Ascending aorta (tissue), 2 donors: ENCODE measurements around the gene ASIC3. TPM values are rescaled to one million over a fixed set of nuclear protein-coding genes. Genes with fewer than 3 reads are reported as not detected.
A peak's percentile ranks its signal among the peaks of the same experiment; 100 is the strongest.
"Not testable (repeated sequence)": the region's sequence is repeated elsewhere in the genome, so short reads cannot be mapped to it uniquely, and the experiment has no call there.

Experiments used
- DNase-seq, 2 donors: peaks; one replicate each; pipeline ENCODE4 v3.0.0-alpha.2; 2019; ENCODE audit warnings: low spot score in 2 of 2
- H3K27ac ChIP-seq, 2 donors: fragments of 200-600 bp; sonication (generic); one replicate each; pipeline ENCODE4 v1.5.1; 2016 to 2017; ENCODE audit warnings: mild to moderate bottlenecking in 1 of 2
- H3K27me3 ChIP-seq: fragments of 200-600 bp; sonication (generic); one replicate; pipeline ENCODE4 v1.5.1; 2017
- H3K36me3 ChIP-seq, 2 donors: fragments of 200-600 bp; sonication (generic); one replicate each; pipeline ENCODE4 v1.5.1; 2016
- H3K4me1 ChIP-seq, 2 donors: fragments of 200-600 bp; sonication (generic); one replicate each; pipeline ENCODE4 v1.5.1; 2016 to 2017; ENCODE audit warnings: mild to moderate bottlenecking in 1 of 2
- H3K4me3 ChIP-seq, 2 donors: fragments of 200-600 bp; sonication (generic); one replicate each; pipeline ENCODE4 v1.5.1; 2016 to 2017; ENCODE audit warnings: mild to moderate bottlenecking in 1 of 2
- H3K9me3 ChIP-seq, 2 donors: fragments of 200-600 bp; sonication (generic); one replicate each; pipeline ENCODE4 v1.5.1; 2016
- intact Hi-C: fragments of 100-400 bp; cut with DNase I; formaldehyde crosslinking; loops from one replicate; pipeline ENCODE4 v1.15.1; 2023
- total RNA-seq: library from RNA; depleted of rRNA; stranded (reverse); fragments of >200 nt; gene quantifications from one replicate; pipeline ENCODE4 v1.1.0, GENCODE V29; 2016
- TF ChIP-seq, protein P1 (sequence below), 3 experiments: fragments of 200-600 bp in 2 of 3; fragments of 450-650 bp in 1 of 3; sonication (generic) in 2 of 3; IDR thresholded peaks; one replicate each; pipeline ENCODE4 v1.5.1; 2016 to 2019; ENCODE audit warnings: antibody characterized with exemption in 3 of 3, mild to moderate bottlenecking in 1 of 3, moderate library complexity in 1 of 3

The ASIC3 gene
- total RNA-seq, 1 donor from 2014 or later: not detected

DNA sequence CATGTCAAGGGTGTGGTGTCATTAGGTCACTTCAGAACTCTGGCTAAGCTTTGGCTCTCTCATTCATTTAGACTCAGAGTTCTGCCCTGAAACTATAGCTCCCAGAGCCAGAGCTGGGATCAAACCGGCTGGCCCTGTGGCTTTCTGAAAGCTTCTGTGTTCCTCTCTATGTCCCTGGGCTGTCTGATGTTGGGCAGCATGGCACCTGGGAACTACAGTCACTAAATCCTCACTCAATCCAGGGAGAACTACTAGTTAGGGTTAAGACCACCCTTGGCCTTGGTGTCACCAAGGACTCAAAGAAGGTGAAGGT, 37.3 kb upstream of the ASIC3 start:
- TF ChIP-seq, protein P1, sequence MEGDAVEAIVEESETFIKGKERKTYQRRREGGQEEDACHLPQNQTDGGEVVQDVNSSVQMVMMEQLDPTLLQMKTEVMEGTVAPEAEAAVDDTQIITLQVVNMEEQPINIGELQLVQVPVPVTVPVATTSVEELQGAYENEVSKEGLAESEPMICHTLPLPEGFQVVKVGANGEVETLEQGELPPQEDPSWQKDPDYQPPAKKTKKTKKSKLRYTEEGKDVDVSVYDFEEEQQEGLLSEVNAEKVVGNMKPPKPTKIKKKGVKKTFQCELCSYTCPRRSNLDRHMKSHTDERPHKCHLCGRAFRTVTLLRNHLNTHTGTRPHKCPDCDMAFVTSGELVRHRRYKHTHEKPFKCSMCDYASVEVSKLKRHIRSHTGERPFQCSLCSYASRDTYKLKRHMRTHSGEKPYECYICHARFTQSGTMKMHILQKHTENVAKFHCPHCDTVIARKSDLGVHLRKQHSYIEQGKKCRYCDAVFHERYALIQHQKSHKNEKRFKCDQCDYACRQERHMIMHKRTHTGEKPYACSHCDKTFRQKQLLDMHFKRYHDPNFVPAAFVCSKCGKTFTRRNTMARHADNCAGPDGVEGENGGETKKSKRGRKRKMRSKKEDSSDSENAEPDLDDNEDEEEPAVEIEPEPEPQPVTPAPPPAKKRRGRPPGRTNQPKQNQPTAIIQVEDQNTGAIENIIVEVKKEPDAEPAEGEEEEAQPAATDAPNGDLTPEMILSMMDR (IDR thresholded peaks at IDR 0.05): no peak
- H3K4me3 ChIP-seq: no peak overlapping the region
- intact Hi-C loops: loop anchor here (5.0 kb wide), 1 partner anchor 101 kb away; no protein-coding TSS in a partner anchor
- H3K27me3 ChIP-seq: peaks cover 8% of the 10 kb centered on the region
- H3K4me1 ChIP-seq: peaks cover 5 to 9% of the 10 kb centered on the region in 2 donors
- no peak overlapping the region for H3K27ac ChIP-seq
- H3K9me3 ChIP-seq: no peaks in the 10 kb centered on the region
- no peak for DNase-seq
- no peaks in the 10 kb centered on the region for H3K36me3 ChIP-seq

GRCh38 chr7:151011616-151012015, 36.7 kb upstream of the ASIC3 start:
- DNase-seq, H3K4me1 ChIP-seq, H3K36me3 ChIP-seq, H3K9me3 ChIP-seq, H3K27ac ChIP-seq, H3K27me3 ChIP-seq, H3K4me3 ChIP-seq: not testable (repeated sequence)
- intact Hi-C loops: loop anchor here (5.0 kb wide), 1 partner anchor 101 kb away; no protein-coding TSS in a partner anchor

DNA sequence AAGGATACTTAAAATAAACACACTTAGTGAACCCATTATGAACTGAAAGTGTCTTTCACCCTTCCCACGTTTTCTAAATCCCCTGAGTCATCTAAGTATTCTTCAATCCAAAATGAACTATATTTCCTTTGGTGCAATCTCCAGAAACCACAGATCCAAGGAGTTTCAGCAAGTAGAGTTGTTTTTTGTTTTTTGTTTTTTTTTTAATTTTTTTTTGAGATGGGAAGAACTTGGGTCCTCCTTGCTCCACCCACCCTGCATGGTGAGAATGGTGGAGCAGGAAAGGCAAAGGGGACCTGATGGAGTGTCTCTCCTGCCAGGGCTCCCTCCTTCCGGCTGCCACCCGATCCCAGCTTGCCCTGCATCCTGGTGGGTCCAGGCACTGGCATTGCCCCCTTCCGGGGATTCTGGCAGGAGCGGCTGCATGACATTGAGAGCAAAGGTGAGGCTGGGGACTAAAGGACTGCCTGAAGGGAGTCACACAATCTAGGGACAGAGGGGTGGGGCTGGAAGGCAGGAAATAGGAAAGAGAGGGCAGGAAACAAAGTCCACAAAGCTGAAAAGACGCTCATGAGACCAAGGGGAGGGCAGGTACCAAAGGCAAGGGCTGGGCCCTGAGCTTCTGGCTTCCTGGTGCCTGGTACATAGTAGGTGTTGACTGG, 36.2 kb upstream of the ASIC3 start:
- TF ChIP-seq, protein P1 (IDR thresholded peaks at IDR 0.05): no peak
- Histone ChIP-seq H3K4me3 (no peak overlapping the region), H3K4me1 (peaks cover 5 to 9% of the 10 kb centered on the region in 2 donors), H3K27ac (no peak overlapping the region), H3K9me3 (no peaks in the 10 kb centered on the region), H3K27me3 (peaks cover 8% of the 10 kb centered on the region), H3K36me3 (no peaks in the 10 kb centered on the region)
- DNase-seq: no peak
- intact Hi-C loops: loop anchor here (5.0 kb wide), 1 partner anchor 100 kb away; no protein-coding TSS in a partner anchor

DNA sequence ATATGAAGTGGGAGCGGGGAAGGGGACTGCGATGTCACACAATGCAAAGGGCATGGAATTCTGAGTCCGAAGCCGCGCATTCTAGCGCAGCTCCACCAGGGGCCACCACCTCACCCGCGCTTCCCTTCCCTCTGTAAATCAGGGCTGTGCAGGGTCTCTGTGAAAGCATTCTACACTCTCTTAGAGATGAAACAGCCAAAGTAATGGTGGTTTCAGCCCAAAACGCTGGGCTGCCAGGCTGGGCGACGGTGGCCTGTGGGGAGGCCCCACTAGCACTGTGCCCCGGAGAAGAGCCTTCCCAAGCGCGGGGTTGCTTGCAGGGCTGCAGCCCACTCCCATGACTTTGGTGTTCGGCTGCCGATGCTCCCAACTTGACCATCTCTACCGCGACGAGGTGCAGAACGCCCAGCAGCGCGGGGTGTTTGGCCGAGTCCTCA, 35.4 kb upstream of the ASIC3 start:
- no peaks in the 10 kb centered on the region for H3K36me3 ChIP-seq
- H3K27ac ChIP-seq: no peak overlapping the region
- intact Hi-C loops: loop anchor here (5.0 kb wide), 1 partner anchor 99 kb away; no protein-coding TSS in a partner anchor
- no peaks in the 10 kb centered on the region for H3K9me3 ChIP-seq
- peaks cover 14% of the 10 kb centered on the region for H3K27me3 ChIP-seq
- peak overlapping the region in 1 of 2 donors; percentile 46 for H3K4me3 ChIP-seq
- no peak for DNase-seq
- peaks cover 6 to 11% of the 10 kb centered on the region in 2 donors for H3K4me1 ChIP-seq
- TF ChIP-seq, protein P1 (IDR thresholded peaks at IDR 0.05): peak in 2 of 3 experiments; percentile 23 to 40

DNA sequence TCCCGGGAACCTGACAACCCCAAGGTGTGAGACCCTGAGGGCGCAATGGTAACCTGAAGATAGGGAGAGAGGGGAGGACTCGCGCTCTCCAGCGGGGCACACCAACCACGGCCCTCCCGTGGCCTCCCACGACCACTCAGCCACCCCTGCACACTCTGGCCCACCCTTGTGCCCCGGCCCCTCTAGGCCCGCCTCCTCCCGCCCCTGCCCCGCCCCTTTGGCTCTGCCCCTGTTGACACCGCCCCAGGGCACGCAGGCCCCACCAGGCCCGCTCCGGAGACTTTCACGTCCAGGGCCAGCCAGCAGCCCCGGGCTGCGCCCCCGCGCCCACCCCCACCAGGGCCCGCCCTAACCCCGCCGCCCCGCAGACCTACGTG, 35.0 kb upstream of the ASIC3 start:
- H3K27ac ChIP-seq: no peak overlapping the region
- no peaks in the 10 kb centered on the region for H3K9me3 ChIP-seq
- intact Hi-C loops: loop anchor here (5.0 kb wide), 1 partner anchor 99 kb away; no protein-coding TSS in a partner anchor
- peaks cover 18% of the 10 kb centered on the region for H3K27me3 ChIP-seq
- no peak for DNase-seq
- H3K4me1 ChIP-seq: peaks cover 10 to 13% of the 10 kb centered on the region in 2 donors
- TF ChIP-seq, protein P1 (IDR thresholded peaks at IDR 0.05): no peak
- H3K4me3 ChIP-seq: peak overlapping the region; percentile 35 to 46
- H3K36me3 ChIP-seq: no peaks in the 10 kb centered on the region

GRCh38 chr7:151013733-151014497, 34.4 kb upstream of the ASIC3 start:
- Histone ChIP-seq H3K27ac (no peak overlapping the region), H3K4me1 (peaks cover 12 to 15% of the 10 kb centered on the region in 2 donors), H3K36me3 (no peaks in the 10 kb centered on the region), H3K4me3 (peak overlapping the region; percentile 35 to 46), H3K27me3 (peaks cover 20% of the 10 kb centered on the region), H3K9me3 (no peaks in the 10 kb centered on the region)
- intact Hi-C loops: loop anchor here (5.0 kb wide), 1 partner anchor 98 kb away; no protein-coding TSS in a partner anchor
- DNase-seq: peak; percentile 40 to 87
- TF ChIP-seq, protein P1 (IDR thresholded peaks at IDR 0.05): no peak
